T-helper 2 cell (primary cell): ENCODE data around the gene SLC1A1.

Experiments used
- DNase-seq, 5 experiments: peaks; one replicate each; pipeline versions ENCODE4 v3.0.0 to v3.0.0-alpha.2; 2012 to 2022

SLC1A1 gene

DNA sequence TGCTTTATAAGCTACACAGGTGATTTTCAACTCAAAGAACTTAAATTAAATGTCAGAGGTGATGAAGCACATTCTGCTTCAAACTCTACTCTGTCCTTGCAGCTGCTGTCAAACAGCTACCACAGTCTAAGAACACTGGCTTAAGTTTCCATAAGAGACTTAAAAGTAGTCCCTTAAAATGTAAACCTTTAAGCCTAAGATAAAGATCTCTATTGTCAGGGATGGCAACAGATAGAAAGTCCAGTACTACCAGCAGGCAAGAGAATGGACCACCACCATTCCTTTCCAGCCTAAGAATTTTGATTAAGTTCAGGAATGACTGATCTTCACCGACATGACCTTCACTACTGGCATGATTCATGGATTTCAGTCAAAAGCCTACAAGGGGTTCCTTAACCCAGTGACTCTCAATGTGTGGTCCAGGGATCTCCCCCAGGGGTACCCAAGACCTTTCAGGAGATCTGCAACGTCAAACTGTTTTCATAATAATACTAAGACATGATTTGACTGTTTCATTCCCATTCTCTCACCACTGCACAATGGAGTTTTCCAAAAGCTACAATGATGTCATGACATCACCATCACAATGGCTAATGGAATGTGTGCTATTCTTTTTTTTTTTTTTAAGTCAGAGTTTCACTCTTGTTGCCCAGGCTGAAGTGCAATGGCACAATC lies 130.8 kb downstream of the SLC1A1 start:
- DNase-seq = no peak

DNA sequence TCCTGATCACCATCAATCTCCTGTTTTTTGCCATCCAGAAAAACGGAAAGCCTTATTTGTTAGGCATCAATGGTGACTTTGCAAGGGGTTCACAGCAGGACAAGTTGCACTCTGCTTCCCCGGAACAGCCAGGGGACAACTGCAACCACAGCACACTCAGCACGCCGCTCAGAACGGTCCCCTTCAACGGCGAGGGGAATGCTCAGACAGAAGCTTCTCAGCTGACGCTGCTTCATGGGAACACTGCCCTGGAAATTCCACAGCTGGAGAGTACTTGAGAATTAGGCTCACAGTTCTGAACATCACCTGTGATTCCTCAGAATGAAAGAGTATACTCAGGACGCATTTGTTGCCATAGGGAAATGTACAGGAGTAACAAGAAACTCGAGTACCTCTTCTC lies 131.7 kb downstream of the SLC1A1 start:
- no peak for DNase-seq

- no peak for DNase-seq
Observed at GRCh38 chr9:4630836-4631235, 140.6 kb downstream of the SLC1A1 start.
